Stimulated activated CD4-positive, alpha-beta T cell treated with anti-CD3 and anti-CD28 coated beads, Interleukin-4, amount 100 ng/mL, for 4 hours (primary cell): Measurements from ENCODE around the gene SEC14L5.
"Not testable (repeated sequence)": the region's sequence is repeated elsewhere in the genome, so short reads cannot be mapped to it uniquely, and the experiment has no call there.

Source experiments
- DNase-seq, 2 experiments: peaks; one replicate each; pipeline ENCODE4 v3.0.0-alpha.2; 2020

The SEC14L5 gene

GRCh38 chr16:4931381-4931780 is 26.7 kb upstream of the SEC14L5 start:
- no peak for DNase-seq

GRCh38 chr16:4933433-4933832 is 24.7 kb upstream of the SEC14L5 start:
- no peak for DNase-seq

GRCh38 chr16:4933871-4934395 is 24.2 kb upstream of the SEC14L5 start:
- DNase-seq: no peak

GRCh38 chr16:4934591-4934990 is 23.5 kb upstream of the SEC14L5 start:
- DNase-seq: no peak

GRCh38 chr16:4935241-4935855 is 22.8 kb upstream of the SEC14L5 start:
- DNase-seq: no peak

- DNase-seq: no peak
Measured at GRCh38 chr16:4936181-4936990, 21.7 kb upstream of the SEC14L5 start.

GRCh38 chr16:4936991-4937781 is 20.9 kb upstream of the SEC14L5 start, which contains the start of gene PPL:
Gene PPL, minus strand, starts transcription at chr16:4937148. Its CDS starts 103 bp downstream, at chr16:4937045.
- no peak for DNase-seq

GRCh38 chr16:4937782-4938682 is 20.1 kb upstream of the SEC14L5 start:
- DNase-seq: no peak

- no peak for DNase-seq
Measured at GRCh38 chr16:4938683-4939030, 19.5 kb upstream of the SEC14L5 start.

GRCh38 chr16:4940719-4941118 is 17.4 kb upstream of the SEC14L5 start:
- DNase-seq: no peak

- DNase-seq: no peak
Measured at GRCh38 chr16:4942481-4942880, 15.6 kb upstream of the SEC14L5 start.

GRCh38 chr16:4944333-4945281 is 13.5 kb upstream of the SEC14L5 start:
- DNase-seq: no peak

GRCh38 chr16:4945560-4946502 is 12.3 kb upstream of the SEC14L5 start:
- no peak for DNase-seq

- no peak for DNase-seq
Measured at GRCh38 chr16:4946917-4947316, 11.2 kb upstream of the SEC14L5 start.

GRCh38 chr16:4947722-4948503 is 10.2 kb upstream of the SEC14L5 start:
- no peak for DNase-seq

- DNase-seq: no peak
Measured at GRCh38 chr16:4948903-4949766, 9.0 kb upstream of the SEC14L5 start.

- DNase-seq: no peak
Measured at GRCh38 chr16:4949986-4950385, 8.1 kb upstream of the SEC14L5 start.

GRCh38 chr16:4951583-4951982 is 6.5 kb upstream of the SEC14L5 start:
- DNase-seq: not testable (repeated sequence)
